ENCODE data around the gene PAX3.

Gene PAX3

GRCh38 chr2:222298311-222299150, at the start of gene PAX3:
PAX3 (minus strand) TSS chr2:222298998; CDS start chr2:222298615, 383 bp downstream.
- DNase-seq (ENCODE audit: low read depth) = no peak

GRCh38 chr2:222341331-222341730, 42.5 kb upstream of the PAX3 start:
- DNase-seq (ENCODE audit: low read depth) = no peak

GRCh38 chr2:222338374-222338773, 39.6 kb upstream of the PAX3 start:
- DNase-seq (ENCODE audit: low read depth) = no peak

GRCh38 chr2:222336931-222337330, 38.1 kb upstream of the PAX3 start:
- DNase-seq (ENCODE audit: low read depth) = no peak

GRCh38 chr2:222336442-222336841, 37.6 kb upstream of the PAX3 start:
- DNase-seq (ENCODE audit: low read depth) = no peak

GRCh38 chr2:222334914-222335313, 36.1 kb upstream of the PAX3 start:
- no peak for DNase-seq (ENCODE audit: low read depth)

- DNase-seq (ENCODE audit: low read depth) = no peak
Observed at GRCh38 chr2:222333397-222333796, 34.6 kb upstream of the PAX3 start.

GRCh38 chr2:222332116-222332515, 33.3 kb upstream of the PAX3 start:
- DNase-seq (ENCODE audit: low read depth) = no peak

- DNase-seq (ENCODE audit: low read depth) = no peak
Observed at GRCh38 chr2:222330910-222331309, 32.1 kb upstream of the PAX3 start.

- no peak for DNase-seq (ENCODE audit: low read depth)
Observed at GRCh38 chr2:222322236-222322635, 23.4 kb upstream of the PAX3 start.

- no peak for DNase-seq (ENCODE audit: low read depth)
Observed at GRCh38 chr2:222320436-222321395, 21.9 kb upstream of the PAX3 start.

- no peak for DNase-seq (ENCODE audit: low read depth)
Observed at GRCh38 chr2:222319586-222320435, 21.0 kb upstream of the PAX3 start.

GRCh38 chr2:222318712-222319585, 20.2 kb upstream of the PAX3 start:
- DNase-seq (ENCODE audit: low read depth) = no peak

- no peak for DNase-seq (ENCODE audit: low read depth)
Observed at GRCh38 chr2:222318026-222318711, 19.4 kb upstream of the PAX3 start.

- DNase-seq (ENCODE audit: low read depth) = no peak
Observed at GRCh38 chr2:222315443-222316121, 16.8 kb upstream of the PAX3 start.

GRCh38 chr2:222313816-222314215, 15.0 kb upstream of the PAX3 start:
- DNase-seq (ENCODE audit: low read depth) = no peak

- DNase-seq (ENCODE audit: low read depth) = no peak
Observed at GRCh38 chr2:222311978-222312738, 13.4 kb upstream of the PAX3 start.

- no peak for DNase-seq (ENCODE audit: low read depth)
Observed at GRCh38 chr2:222311319-222311977, 12.7 kb upstream of the PAX3 start.

All from stimulated activated CD8-positive, alpha-beta memory T cell treated with anti-CD3 and anti-CD28 coated beads, Interleukin-7, amount 100 ng/mL, for 24 hours (primary cell).